DMS 273 (cell line): ENCODE measurements around the gene TNS4.
A peak's percentile ranks its signal among the peaks of the same experiment; 100 is the strongest.

ENCODE experiments used
- DNase-seq: peaks from one replicate; lab custom pipeline; 2025; ENCODE audit not compliant: unreplicated experiment; lab: John Stamatoyannopoulos, UW

Gene TNS4

DNA sequence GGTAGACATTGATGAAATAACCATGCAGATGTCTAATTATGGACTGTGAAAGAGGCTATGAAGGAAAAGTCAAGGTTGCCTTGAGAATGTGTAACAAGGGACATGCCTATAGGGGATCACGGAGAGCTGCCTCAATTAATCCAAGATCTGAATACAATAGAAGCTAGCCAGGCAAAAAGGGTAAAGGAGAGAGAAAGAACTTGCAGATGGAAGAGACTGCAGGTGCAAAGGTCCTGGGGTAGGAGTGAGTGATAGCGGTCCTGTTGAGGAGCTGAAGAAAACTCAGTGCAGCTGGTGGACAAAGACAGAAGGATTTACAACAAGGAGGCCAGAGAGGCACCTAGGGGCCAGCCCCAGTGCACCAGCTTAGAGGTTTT is 15.9 kb upstream of the TNS4 start:
- DNase-seq: no peak

DNA sequence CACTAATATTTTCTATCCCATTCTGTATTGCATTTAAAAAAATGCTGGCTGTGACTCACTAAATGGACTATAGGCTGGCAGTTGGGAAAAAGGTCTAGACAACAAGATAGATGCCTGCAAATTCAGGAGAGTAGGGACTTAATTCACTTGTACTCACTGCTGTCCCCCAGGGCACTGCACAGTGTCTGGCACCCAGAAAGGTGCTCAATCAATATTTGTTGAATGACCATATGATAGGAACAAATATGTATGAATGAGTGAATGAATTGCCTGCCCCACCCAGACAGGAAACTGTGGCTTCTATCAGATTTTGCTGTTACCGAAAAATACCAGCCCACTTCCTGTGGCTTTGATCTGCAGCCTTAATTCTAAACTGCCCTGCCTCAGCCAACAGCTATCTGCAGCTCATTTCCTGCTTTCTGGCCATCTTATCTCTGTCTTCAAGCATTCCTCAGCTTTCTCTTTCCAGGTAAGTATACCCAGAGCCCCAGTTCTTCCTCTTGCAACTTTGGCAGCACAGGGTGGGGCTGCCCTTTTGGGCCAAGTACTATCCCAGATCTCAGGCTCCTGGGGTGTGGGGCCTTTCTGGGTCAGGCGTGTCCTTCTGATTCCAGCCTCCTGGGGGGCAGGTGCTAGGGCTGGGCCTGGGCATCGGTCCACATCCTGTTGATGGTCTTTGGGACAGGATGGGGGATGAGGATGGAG is 15.3 kb upstream of the TNS4 start:
- no peak for DNase-seq

DNA sequence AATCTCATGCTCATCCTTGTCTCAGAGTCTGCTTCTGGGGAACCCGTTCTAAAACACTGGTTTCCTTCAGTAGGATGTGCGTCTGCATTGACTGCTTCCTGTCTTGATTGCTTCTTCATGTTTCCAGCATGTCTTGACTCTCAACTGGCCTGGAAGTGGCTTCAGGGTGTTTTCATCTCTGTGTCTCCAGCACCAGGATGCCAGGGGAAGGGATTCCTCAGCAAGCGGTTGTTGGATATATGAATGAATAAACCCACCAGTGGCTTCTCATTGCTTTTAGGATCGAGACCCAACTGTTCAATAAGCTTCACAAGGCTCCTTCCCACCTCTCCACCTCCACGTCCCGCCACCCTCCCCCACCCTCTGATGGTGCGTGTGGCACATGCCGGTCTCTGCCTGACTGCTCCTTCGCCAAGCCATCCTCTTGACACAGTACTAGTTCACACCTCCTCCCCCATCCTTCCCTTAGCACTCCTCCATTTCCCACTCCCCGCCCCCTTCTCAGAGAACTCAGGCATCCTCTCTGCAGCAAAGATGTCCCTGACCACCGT is 14.1 kb upstream of the TNS4 start:
- DNase-seq: no peak

DNA sequence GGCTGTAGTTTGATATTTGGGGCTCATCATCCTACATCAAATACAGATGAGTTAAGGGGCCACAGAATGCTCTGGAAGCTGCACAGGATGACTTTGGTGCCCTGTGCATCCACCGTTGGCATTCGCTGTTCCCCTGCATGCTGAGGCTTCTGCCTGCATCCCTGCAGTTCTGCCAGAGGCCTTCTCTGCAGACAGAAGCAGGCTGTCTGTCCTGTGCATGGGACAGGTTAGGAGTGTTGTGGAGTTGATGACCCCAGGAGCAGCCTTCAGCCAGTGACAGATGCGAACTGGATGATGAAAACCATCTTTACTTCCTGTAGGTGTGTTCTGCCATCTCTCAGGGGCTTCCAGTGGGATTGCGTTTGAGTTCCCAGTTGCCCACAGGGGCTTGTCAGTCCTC is 13.6 kb upstream of the TNS4 start:
- DNase-seq: no peak

DNA sequence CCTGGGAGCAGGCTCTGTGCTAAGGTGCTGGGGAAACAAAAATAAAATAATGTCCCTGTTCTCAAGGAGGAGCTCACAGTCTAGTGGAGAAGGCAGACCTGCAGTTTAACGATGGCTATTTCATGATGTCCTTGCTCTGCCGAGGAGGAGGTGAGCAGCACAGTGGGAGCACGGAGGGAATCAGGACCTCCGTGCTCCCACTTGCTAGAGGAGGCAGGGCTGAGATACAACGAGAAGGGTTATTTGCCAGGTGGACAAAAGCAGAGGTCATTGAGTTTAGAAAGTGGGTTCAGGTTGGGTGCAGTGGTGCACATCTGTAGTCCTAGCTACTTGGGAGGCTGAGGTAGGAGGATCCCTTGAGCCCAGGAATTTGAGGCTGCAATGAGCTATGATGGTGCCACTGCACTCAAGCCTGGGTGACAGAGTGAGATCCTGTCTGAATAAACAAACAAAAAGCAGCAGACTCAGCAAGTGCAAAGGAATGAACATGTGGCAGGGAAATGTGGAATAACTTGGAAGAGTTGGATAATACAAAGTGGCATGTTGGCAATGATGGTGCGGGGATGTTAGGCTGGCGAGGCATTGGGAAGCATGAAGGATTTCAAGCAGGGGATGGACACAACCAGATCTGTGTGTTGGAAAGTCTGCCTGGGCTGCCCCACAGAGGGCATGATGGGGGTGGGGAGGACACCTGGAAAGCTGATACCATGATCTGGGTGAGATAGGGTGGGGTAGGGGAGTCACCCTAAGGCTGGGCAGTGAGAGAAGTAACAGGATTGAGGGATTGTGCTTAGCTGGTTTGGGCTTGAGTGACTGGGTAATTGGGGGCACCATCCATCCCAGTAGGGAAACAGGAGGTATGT is 12.8 kb upstream of the TNS4 start:
- DNase-seq: no peak

DNA sequence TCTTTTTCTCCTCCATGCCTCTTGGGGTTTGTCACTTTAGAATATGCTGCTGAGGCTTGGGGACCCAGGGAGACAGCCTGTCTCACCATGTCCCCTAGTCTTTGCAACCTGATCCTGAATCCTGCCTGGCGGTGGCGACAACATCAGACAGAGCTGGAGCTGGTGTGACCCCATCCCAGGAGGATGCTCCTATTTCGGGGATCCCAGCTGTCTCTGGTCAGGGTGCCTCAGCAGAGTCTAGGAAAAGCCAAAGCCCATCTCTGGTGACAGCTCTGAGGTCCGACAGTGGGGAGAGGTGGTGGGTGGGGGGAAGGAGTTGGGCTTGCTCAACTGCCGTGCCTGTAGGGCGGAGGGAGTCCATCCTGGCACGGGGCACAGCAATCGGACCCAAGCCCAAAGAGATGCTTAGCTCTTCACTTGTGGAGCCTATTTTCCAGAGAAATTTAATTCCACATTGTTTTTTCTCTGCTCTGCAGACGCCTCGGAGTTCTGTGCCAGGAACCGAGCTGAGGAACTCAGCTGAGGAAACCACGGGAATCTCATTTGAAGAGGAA is 10.3 kb upstream of the TNS4 start:
- DNase-seq: no peak

DNA sequence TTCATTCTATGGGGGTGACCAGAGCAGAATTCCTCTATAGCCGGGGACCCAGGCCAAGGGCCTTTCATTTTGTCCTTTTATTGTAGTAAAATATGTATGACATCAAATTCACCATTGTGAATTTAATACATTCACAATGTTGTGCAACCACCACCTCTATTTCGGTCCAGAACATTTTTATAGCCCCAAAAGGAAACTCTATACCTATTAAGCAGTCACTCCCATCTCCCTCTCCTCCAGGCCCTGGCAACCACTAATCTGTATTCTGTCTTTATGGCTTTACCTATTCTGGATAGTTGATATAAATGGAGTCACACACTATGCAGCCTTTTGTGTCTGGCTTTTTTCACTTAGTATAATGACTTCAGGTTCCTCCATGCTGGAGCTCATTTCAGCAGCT is 9.7 kb upstream of the TNS4 start:
- no peak for DNase-seq

DNA sequence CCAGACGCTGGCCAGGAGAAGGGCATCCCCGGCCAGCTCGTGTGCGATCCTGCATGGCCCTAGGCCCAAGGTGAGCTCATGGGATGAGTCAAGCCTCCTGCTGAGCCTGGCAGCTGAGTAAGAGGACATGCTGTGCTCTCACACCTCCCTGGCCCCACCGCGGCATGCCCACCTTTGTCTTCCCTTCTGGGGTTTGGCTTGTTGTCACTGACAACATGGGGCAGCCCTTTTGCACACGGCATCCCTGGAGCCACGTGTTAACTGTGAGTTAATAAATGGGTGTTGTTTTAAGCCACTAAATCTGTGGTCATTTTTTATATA is 8.9 kb upstream of the TNS4 start:
- peak; percentile 63 for DNase-seq

DNA sequence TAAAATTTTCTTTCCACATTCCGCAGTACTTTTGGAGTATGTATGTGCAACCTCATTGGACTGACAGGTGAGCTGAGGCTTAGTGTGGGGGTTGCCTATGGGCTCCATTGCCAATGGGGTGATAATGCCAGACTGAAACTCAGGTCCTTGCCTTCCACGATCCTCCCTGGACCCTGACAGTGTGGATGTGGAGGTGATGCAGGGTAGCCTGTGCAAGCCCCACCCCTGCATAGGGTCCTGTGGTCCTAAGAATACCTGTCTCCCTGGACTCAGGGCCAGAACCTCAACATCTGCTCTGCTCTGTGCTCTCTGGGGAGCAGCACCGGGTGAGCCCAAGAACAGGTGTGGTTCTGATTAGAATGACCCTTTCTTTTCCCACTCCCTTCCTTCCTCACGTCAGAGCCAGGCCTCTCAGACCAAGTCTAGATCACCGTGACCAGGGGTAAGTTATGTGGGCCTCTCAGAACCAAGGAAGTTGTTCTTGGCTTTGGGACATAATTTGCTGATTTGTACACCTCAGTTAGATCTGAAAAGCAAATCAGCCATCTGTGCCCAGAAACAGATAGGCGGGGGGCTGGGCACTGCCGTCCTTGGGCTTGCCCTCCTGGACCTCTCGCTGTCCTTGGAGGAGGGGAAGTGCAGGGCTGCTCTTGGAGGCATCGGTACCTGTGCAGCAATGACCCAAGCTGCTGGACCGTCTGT is 8.4 kb upstream of the TNS4 start:
- peak; percentile 55 for DNase-seq

DNA sequence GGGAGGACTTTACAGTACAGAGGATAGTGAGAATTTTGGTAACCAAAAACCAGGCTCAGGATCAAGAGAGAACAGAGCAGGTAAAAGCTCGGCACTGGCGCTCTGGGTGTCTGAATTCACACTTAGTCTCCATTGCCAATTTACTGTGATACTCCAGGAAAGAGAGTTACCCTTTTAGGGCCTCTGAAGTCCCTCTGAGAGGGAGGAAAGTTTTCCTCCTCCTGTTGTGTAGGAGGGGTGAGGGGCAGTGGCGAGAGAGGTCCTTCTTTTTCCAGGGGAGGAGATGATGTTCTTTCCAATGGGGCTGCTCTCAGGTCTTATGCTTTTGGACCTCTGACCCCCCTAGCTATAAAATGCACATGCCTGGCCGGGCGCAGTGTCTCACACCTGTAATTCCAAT is 5.4 kb upstream of the TNS4 start:
- DNase-seq: no peak

DNA sequence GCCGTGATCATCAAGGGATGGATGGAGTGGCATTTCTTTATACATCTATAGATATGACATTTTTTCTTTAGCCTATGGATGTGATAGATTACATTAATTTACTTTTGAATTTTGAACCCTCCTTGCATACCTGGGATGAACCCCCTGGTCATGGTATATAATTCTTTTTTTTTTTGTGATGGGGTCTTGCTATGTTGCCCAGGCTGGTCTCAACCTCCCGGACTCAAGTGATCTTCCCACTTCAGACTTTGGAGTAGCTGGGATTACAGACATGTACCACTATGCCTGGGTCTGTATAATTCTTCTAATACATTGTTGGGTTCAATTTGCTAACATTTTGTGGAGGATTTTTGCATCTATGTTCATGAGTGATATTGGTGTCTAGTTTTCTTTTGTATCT is 1.7 kb upstream of the TNS4 start:
- no peak for DNase-seq

DNA sequence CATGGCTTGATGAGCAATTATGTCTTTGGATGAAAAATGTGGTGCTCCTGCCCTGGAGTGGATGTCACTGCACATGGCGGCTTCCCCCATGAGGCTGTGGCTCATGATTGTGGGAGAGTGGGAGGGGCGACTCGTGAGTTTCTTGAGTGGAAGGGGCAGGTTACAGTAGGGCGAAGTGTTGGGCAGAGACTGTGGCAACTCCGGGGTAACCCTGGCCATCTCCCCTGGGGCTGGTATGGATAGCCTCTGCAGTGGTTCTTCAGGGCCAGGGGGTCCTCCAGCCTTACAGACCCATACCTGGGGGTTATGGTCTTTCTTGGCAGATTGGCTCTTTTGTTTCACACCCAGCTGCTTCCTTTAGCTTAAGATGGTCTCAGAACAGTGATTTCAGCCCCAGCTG is 1.3 kb upstream of the TNS4 start:
- DNase-seq: no peak

DNA sequence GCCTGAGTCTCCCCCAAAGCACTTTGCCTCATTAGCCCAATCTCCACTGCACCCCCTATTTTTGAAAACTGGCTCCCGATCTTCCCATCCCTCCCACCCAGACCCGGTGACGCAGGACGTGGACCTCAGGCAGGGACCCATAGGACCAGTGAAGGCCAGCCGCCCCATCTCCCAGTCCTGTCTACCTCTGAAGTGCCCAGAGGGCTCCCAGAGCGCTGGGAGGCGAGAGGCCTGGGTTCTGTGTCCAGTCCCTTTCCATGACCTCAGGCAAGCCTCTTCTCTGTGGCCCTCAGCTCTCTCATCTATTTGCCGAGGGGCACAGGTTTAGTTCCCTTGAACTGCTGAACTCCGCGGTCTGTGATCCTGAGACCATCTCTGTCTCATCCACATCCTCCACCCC is 714 bp downstream of the TNS4 start:
- DNase-seq: no peak

DNA sequence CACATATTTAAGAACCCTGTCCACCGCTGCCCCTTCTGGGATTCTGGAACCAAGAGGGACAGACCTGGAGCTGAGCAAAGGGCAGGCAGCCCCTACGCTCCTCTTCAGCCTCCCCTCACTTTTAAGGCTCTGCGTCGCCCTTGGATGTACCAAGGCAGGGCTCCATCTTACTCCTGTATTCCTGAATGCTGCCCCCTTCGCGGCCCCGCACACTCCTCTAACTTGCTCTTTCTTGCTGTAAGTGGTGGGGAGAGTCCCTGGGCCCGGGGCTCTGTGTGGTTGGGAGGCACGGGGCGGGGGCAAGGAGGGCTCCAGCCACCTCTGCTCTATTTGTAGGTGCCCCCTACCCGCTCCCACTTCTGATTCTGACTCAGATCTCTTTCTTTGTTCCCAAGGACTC is 1.2 kb downstream of the TNS4 start:
- no peak for DNase-seq

DNA sequence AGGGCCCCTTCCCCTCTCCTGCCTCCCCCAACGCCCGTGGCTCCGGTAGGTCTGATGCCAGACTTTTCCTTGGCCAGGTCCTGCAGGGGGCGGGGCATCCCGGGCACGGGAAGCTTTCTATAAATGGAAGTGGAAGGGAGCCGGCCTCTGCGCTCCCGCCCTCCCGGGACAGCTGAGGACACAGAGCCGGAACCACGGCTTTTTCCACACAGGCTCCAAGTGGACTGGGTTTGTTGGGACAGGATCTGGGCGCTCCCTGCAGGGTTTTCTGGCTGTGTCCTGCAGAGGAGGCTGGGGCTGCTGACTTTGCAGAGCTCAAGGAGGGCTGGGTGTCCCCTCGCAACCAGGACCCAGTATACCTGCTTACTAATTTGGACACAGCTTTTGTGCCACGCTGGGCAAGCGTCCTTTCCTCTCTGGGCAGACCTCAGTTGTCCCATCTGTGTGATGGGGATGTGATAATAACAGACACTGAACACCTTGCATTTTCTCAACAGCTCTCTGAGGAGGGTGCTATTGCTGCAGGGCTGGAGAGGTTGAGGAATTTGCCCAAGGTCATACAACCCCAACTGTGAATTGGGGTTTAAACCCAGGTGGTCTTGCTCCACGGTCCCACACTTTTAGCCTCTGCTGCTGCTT is 1.8 kb downstream of the TNS4 start:
- DNase-seq: peak; percentile 91

DNA sequence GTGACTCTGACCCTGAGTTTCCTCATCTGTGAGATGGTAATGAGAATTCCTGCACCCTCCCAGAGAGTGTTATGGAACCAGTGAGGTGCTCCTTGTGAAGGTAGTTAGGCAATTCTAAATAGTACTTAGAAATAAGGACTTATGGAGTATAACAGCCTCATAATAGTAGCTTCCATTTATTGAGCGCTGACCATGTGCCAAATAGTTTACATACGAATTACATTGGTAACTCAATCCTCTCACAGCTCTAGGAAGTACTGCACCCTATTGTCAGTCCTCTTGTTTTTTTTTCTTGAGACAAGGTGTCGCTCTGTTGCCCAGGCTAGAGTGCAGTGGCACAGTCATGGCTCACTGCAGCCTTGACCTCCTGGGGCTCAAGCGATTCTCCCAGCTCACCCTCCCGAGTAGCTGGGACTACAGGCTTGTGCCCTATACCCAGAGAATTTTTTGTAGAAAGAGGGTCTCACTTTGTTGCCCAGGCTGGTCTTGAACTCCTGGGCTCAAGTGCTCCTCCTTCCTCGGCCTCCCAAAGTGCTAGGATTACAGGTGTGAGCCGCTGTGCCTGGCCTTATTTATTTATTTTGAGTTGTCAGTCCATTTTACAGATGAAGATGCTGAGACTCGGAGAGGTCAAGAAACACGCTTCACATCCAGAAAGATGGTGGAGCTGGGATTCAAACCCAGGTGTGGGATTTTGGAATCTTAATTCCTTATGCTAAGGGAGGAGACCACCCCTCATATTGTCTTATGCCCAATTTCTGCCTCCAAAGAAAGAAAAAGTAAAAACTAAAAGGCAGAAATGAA is 2.9 kb downstream of the TNS4 start:
- DNase-seq: peak; percentile 59

DNA sequence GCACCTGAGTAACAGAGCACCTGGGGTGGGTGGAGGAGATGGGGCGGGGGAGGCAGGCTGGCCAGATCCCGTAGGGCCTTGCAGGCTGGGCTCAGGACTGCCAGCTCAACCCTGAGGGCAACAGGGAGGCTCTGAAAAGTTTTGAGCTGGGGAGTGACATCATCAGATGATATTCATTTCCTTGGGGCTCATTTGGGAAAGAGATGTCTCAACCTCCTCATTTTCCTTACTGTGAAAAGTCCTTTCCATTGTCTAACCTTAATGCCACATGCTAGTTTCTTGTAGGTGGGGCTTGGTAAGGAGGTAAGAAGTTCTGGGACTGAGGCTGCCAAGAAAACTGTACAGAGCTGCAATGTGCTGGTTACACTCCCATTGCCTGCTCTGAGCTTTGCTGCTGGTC is 3.7 kb downstream of the TNS4 start:
- DNase-seq: no peak

DNA sequence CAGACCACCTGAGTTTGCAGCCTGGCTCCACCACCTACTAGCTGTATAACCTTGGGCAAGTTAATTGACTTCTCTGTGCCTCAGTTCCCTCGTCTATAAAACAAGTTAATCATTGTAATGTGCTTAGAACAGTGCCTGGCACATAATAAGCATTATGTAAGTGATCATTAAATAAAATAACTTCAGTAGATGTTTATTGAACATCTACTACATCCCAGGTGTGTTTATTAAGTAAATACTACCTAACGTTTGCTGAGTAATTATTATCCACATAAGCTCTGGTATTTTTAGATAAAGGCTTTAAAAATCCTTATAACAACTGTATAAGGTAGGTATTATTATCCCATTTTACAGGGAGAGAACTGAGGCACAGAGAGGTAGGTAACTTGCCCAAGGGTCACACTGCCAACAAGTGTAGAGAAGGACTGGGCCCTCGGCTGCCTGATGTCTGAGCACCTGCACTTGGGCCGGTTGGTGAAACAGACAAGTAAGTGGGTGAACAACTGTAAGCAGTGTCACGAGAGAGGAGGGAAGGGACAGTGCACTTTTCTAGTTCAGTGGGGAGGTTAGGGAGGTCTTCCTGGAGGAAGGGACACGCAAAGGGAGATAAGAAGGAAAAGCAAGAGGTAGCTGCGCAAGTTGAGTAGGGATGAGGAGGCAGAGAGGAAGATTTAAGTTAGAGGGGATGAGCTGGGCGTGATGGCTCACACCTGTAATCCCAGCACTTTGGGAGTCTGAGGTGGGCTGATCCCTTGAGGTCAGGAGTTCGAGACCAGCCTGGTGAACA is 4.6 kb downstream of the TNS4 start:
- DNase-seq: no peak

DNA sequence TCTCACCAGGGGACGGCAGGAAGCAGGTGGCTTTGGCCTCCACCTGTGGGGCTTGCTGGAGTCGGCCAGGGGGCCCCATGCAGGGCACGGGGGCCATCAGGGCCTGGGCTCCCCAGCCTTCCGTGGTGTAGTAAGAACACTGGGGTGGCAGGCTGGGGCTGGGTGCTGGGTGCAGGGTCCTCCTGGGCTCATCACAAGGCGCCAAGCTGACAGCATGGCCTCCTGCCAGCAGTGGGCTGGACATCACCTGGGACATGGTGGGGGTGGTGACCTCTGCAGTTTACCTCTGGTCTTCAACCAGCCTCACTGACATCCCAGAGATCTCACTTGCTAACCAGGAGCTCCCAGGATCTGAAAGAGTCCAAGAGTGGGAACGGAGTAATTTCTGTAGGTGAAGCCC is 5.3 kb downstream of the TNS4 start:
- no peak for DNase-seq

DNA sequence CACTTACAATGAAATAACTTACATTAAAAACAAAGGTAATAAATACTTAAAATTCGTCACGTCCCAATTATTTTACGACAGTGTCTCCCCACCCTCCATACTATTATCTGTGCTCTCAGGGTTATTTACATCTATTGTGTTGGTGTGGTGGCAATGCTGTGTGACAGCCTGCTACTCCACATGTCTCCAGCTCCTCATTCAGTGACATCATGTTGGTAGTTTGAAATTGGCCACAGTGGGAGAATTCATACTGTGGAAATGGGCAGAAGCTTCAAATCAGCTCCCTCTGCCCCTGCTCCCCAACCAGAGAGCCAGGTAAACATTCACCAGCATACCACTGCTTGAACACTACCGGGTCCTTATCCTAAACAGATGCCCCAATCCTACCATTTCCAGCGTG is 6.3 kb downstream of the TNS4 start:
- no peak for DNase-seq
